HG03045 (cell line): Measurements from ENCODE around the gene MCC.

Experiments used
- ATAC-seq: cut with Tn5 transposase; IDR thresholded peaks from one replicate; pipeline ENCODE4 v1.9.1; 2021; ENCODE audit warnings: mild to moderate bottlenecking, moderate library complexity; ENCODE audit not compliant: unreplicated experiment

The MCC gene

GRCh38 chr5:113186061-113186460 lies 302.2 kb downstream of the MCC start:
- ATAC-seq, result no peak

- ATAC-seq, result no peak
Measured at GRCh38 chr5:113183694-113184093, 304.6 kb downstream of the MCC start.

- ATAC-seq, result no peak
Measured at GRCh38 chr5:113182658-113183344, 305.5 kb downstream of the MCC start.

DNA sequence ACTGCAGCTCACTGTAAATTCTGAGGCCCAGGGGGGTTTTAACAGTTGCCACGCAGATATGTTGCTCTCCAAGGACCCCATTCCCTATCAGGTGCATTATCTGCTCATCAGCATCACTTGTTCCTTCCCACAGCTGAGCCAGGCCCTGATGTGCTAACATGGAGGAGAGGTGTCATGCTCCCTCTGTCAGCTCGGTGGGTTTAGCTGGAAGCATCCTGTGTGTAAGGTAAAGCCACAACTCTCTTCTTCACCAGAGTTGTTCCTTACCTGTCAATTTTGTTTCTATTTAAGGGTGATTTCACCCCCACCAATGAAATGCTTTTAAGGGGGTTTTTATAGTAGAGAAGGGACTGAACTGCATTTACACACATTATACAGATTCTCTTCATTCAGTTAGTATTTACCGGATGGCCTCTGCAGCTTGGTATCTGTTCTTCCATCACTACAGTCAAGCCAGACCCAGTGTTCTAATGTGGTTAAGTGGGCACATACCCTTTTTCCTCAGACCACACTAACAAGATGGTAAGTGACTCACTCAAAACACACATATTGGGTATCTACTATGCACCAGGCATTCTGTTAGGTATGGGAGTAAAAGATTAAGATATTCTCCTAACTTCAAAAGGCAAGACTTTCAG lies 306.3 kb downstream of the MCC start:
- ATAC-seq, result no peak

DNA sequence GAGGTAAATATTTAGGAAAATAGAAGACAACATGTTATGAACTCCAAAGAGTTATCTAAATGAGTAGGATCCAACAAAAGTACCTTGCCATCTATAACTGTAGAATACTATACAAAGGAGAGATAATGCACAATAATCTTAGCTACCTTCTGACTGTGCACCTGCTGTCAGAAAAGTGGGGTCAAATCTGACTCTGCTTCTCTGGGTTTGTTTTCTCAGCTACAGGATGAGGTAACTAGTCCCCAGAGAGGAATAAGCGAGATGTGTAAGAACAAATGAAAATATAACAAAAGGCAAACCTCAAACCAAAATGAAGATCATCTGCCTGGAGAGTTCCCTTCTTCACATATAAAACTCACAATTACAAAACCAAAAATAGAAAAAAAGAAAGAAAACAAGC lies 306.8 kb downstream of the MCC start:
- ATAC-seq, result no peak

- ATAC-seq, result no peak
Measured at GRCh38 chr5:113179156-113179555, 309.1 kb downstream of the MCC start.

DNA sequence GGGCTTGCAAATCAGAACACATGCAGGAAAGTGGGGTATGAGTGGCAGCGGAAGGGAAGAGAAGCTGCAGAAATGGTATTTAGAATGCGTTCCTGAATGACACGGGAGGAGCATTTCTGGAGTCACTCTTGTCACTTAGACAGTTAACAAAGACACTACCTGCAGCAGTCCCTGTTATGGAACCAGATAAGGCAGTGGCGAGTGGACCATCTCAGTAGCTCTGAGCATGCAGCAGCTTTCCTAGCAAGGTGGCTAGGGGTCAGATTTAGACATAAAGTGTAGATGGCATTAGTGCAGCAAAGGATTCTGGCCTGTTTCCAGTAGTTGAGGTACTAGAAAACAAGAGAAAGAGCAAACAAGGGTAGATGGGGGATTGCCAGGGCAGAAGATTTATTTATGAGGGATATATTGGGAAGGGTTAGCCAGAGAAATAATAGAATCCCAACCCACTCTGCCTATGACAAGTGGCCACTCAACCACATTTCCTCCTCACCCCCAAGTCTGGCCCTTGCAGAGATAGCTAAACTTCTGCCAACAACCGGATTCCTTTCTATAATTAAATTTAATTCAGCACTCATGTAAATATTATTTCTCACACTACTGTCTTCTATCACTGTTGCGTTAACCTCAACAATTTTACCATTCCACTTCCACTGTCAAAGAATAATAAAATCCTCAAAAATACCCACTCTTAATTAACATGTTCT lies 310.0 kb downstream of the MCC start:
- ATAC-seq, result no peak

GRCh38 chr5:113177225-113177624 lies 311.0 kb downstream of the MCC start:
- no peak for ATAC-seq

GRCh38 chr5:113176734-113177133 lies 311.5 kb downstream of the MCC start:
- ATAC-seq, result no peak

DNA sequence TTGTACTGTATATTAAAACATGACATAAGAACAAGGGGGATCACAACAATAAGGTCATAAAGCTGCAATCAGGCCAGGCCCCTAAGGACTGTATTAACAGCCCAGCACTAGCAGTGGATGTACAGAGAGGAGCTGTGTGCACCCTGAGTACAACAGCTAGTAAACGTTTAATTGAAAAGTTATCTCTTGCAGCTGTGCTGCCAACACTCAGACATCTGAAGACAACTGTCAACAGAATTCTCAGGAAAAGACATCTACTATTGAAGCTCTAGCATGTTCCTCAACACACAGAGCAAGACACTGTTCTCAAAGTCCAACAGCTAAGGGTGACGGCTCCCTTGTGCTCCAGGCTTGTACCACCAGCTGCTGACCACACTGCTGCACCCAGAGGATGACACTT lies 312.1 kb downstream of the MCC start:
- ATAC-seq, result no peak

DNA sequence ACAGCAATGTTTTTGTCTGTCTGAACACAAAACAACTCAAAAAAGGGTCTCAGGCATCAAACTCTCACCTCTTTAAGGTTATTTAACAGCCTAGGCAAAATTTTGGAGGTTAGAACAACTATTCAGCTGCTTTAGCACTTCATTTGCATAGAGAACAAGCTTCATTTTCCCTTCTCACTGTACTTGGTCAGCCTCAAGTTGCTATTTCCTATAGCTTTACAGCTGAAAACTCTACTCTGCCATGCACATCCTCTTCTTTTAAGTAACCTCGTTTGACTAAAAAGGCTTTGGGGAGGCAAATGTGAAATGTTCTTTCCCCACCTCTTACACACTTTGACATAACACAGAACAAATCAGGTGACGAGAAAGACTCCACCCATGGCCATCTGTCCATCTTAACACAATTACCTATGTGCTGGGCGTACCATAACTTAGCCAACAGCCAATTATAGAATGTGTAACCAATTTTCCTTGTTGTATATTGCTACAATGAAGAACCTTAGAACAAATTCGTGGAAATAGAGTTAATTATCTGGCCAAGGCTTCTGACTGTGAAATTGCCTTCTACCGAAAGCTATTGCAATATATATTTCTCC lies 315.9 kb downstream of the MCC start:
- no peak for ATAC-seq

DNA sequence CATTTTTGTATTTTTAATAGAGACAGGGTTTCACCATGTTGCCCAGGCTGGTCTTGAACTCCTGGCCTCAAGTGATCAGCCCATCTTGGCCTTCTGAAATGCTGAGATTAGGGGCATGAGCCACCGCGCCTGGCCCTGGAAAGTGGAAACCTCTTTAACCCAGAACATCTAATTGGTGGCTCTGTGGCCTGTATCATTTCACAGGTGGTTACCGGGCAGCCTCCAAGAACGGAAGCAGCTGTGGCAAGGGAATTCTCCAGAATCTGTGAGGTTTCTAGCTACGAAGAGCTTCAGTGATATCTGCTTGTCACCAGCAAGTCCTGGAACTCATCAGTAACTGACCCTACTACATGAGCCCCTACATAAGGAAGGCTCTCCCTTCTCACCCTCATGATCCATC lies 316.7 kb downstream of the MCC start:
- no peak for ATAC-seq

- ATAC-seq, result no peak
Measured at GRCh38 chr5:113170707-113171106, 317.5 kb downstream of the MCC start.

GRCh38 chr5:113169720-113170119 lies 318.5 kb downstream of the MCC start:
- ATAC-seq, result no peak

GRCh38 chr5:113167985-113168384 lies 320.3 kb downstream of the MCC start:
- ATAC-seq, result no peak

GRCh38 chr5:113166852-113167366 lies 321.3 kb downstream of the MCC start:
- no peak for ATAC-seq

- no peak for ATAC-seq
Measured at GRCh38 chr5:113166261-113166660, 322.0 kb downstream of the MCC start.

DNA sequence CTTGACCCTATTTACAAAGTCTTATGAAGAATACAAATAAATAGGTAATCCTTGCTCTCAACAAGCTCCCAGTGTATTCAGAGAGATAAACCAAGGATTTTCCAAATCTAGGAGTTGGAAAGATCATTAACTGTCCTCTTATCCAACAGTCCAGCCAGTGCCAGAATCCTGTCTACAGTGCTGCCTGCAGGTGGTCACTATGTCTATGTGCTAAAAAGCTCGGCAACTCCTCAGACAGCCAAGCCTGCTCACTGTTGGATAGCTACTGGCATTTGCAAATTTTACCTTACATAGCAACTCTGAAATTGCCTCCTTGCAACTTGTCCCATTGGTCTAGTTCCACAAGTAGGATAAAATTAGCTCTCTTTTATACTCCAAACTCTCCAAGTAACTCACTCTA lies 324.2 kb downstream of the MCC start:
- no peak for ATAC-seq

- ATAC-seq, result no peak
Measured at GRCh38 chr5:113163328-113163727, 324.9 kb downstream of the MCC start.

DNA sequence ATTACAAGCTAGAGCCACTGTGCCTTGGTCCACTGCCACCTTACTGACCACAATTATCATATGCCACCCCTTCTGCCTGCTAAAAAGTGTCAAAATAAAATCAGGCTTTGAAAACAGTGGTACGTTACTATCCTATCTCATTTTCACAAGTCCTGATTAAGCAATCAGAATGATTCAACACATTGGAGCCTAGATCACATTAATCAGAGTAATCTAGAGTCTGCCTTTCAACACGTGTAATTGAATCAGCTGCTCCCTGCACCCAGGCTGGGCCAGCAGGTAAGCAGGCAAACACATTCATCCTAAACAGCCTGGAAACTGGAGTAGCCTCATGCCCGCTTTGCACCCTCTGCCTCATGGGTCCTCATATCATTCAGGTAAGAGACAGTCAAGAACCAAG lies 325.5 kb downstream of the MCC start:
- no peak for ATAC-seq

DNA sequence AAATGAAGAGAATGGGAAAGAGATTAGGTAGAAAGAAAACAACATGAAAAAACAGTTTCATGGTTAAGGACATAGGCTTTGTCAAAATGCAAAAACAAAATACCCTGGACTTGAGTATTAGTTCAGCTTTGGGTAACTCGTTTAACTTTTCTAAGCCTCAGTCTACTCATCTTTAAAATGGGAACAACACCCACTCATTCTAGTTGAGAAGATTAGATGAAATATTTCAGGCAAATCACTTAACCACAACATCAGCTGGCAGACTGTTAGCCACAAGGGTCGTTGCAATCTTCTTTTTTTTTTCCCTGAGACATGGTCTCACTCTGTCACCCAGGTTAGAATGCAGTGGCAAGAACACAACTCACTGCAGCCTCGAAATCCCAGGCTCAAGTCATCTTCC lies 326.0 kb downstream of the MCC start:
- no peak for ATAC-seq

- no peak for ATAC-seq
Measured at GRCh38 chr5:113161806-113162205, 326.4 kb downstream of the MCC start.
